NCI-H2171 treated with DMSO at 0.1 percent for 48 hours (cell line): ENCODE data around the gene MMP15.
A peak's percentile ranks its signal among the peaks of the same experiment; 100 is the strongest.
"Not testable (repeated sequence)": the region's sequence is repeated elsewhere in the genome, so short reads cannot be mapped to it uniquely, and the experiment has no call there.

Experiments used
- DNase-seq: peaks from one replicate; lab custom pipeline; 2025; lab: John Stamatoyannopoulos, UW

MMP15 gene

DNA sequence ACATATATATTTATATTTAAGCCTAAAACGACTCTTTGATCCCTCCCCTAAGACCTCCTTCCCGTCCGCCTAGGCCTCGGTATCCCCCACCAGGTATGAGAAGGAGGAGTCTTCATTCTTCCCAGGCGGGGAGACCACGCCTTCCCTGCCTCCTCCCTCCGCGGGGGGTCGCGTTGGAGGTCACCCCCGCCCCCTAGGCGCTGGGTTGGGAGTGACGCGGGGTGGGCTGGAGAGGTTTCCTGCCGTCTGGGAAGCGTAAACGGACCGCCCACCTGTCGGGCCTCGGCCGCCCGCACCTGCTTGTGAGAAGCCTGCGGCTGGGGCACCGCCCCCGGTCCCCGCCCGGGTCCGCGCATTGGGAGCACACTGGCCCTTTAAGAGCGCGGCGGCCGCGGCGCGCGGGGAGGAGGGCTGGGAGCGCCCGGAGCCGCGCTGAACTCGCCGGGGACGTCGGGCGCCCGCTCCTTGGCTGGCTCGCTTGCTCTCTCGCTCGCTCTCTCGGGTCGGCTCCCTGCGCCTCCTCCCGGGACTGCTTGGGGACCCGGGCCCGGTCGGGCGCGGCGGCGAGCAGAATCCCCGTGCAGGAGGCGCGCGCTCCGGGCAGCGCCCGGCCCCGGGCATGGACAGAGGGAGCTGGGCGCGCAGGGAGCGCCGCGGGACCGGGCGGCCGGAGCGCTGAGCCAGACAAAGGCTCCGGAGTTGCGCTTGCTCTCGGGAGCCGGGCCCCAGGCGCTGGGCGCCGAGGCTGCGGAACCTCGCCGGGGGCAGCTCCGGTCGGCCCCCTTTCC lies at the start of gene MMP15:
Gene MMP15 (plus strand): TSS at position 404 of the 788 bp plus-strand sequence. CDS start 597 bp downstream, outside the sequence.
- peak; percentile 82 for DNase-seq

DNA sequence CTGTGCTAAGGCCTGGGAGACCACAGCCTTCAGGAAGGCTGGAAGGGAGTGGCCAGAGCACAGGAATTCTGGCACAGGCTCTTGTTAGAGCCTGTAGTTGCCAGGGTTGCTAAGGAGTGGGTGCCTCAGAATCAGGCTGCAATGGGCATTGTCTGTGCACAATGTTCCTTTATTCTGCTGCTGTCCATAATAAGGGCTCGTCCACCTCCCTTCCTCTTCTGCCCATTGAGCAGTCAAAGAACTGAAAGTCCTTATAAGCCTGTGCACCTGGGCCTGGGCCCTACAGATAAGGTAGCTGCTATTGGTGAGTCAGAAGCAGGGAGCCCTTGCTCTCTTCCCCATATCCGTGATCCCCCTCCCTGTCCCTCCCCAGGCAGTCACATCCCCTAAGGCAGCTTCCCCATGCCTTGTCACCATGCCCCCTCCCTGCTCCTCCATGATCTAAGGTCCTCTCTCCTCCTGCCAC lies 49.2 kb upstream of the MMP15 start:
- DNase-seq: no peak

- DNase-seq: no peak
These were observed 48.0 kb upstream of the MMP15 start for GRCh38 chr16:57977418-57978069.

DNA sequence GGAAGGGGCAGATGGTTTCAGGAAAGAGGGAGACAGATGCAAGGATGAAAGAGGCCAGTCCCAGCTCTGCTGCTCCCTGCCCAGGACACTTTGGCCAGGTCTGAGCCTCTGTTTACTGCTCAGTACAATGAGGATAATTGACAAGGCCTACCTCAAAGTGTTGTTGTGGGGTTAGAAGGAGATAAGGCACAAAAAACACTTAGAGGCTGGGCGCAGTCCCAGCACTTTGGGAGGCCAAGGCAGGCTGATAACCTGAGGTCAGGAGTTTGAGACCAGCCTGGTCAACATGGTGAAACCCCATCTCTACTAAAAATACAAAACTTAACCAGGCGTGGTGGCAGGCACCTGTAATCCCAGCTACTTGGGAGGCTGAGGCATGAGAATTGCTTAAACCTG lies 47.5 kb upstream of the MMP15 start:
- DNase-seq: not testable (repeated sequence)

DNA sequence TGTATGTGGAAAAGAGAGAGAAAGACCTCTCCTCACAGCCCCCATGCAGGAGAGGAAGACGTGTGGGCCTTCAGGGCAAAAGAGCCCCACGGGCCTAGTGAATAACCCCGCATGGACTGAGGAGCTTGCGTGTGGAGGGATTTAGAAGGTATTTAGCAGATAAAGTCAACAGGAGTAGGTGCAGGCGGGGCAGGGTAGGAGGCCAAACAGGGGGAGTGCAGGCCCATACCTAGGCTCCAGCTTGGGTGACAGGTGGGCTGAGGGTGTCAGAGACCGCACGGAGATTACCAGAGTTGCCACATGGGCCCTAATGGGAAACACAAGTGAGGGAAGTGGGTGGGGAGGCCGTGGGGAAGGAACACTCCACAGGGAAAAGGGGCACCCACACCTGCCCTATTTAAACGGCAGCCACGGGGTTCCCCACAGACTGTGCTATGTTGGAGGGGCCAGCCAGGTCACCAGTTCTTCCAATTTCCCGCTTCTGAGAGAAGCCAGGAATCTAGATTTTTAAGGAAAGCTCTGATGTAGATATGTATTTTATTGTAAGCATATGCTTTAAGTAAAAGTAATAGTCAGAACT lies 46.5 kb upstream of the MMP15 start:
- DNase-seq: no peak

GRCh38 chr16:57981636-57982035 lies 43.9 kb upstream of the MMP15 start:
- no peak for DNase-seq

- no peak for DNase-seq
These were observed 43.2 kb upstream of the MMP15 start for GRCh38 chr16:57982385-57982784.

GRCh38 chr16:57984443-57985203 lies 40.9 kb upstream of the MMP15 start:
- no peak for DNase-seq

DNA sequence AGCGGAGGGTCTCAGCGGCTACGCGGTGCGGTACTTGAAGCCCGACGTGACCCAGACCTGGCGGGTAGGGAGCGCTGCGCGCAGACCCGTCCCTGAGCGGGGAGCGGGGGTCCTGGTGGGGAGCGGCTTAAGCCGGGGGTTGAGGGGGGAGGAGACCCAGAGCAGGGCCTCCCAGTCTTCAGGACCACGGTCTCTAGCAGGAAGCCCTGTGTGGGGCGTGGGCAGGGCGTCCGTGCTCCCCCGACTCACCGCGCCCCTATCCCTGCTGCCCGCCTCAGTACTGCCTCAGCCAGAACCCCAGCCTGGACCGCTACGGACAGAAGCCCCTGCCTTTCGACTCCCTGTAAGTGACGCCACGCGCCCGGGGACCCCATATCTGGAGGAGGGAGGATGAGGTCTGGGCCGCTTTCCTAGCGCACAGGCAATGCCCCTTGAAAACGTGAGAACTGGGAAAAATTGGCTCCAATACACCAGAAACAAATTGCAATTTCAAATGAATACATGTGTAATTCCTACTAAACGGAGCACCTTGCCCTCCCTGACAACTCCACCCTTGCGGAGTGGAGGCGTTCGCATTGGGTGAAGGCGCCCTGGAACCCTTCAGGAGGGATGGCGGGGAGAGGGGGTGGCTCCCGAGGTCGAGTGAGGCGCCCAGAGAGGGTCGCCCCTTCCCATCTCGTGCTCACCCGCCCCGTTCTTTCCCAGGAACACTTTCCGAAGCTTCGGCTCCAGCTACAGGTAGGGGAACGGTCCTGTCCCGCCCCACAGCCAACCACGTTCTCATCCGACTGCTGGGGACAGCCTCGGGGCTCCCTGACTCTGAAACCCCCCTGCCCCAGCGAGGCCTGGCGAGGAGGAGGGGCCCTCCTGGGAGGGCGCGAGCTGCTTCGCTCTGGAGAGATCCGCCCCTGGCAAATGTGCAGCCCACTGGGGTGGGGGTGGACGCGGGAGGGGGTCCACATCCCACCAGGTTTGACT lies 40.1 kb upstream of the MMP15 start:
- no peak for DNase-seq

GRCh38 chr16:57986196-57986595 lies 39.4 kb upstream of the MMP15 start:
- DNase-seq: no peak

GRCh38 chr16:57987441-57988177 lies 37.9 kb upstream of the MMP15 start:
- DNase-seq: no peak

- DNase-seq: peak; percentile 66
These were observed 36.6 kb upstream of the MMP15 start for GRCh38 chr16:57988929-57989328.

- DNase-seq: no peak
These were observed 33.9 kb upstream of the MMP15 start for GRCh38 chr16:57991551-57992059.

- DNase-seq: no peak
These were observed 33.5 kb upstream of the MMP15 start for GRCh38 chr16:57992084-57992483.

GRCh38 chr16:57993438-57993837 lies 32.1 kb upstream of the MMP15 start:
- peak; percentile 72 for DNase-seq

GRCh38 chr16:57993897-57994296 lies 31.7 kb upstream of the MMP15 start:
- DNase-seq: no peak

DNA sequence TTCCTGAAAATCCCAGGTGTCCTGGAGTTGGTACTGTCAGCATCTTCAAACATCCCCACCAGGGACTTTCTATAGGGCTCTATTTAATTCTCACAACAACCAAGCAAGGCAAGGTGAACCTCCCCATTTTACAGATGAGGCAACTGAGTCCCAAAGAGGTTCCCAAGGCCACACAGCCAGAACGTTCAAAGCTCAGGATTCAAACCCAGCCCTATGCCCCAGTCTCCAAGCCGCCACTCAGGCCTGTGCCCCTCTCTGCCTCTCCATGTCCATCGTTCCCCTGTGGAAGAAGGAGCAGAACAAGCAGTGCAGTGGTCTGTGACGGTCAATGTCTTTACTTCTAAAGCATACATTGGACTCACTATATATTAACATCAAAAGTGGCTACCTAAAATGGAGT lies 31.2 kb upstream of the MMP15 start:
- no peak for DNase-seq

DNA sequence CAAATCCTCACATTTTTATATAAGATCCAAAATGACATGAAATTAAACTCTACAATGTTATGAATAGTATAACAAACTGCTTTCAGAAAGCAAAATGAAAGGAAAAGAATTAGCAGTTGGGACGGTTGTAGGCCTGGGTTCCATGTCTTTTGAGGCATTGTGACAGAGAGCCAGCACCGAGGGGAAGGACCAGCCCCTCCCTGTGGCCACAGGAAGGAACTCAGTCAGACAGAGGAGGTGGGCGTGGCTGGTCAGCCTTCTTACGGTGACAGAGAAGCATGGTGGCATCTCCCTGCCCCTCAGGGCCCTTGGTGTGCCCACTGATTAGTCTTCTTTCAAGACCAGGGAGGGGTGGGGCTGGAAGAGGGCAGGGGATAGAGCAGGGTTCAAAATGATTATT lies 30.8 kb upstream of the MMP15 start:
- DNase-seq: no peak

- DNase-seq: no peak
These were observed 29.7 kb upstream of the MMP15 start for GRCh38 chr16:57995721-57996405.
